A673 (cell line): Measurements from ENCODE around the gene RNF10. TPM values are rescaled to one million over a fixed set of nuclear protein-coding genes. Genes with fewer than 3 reads are reported as not detected.

Experiments used
- BruUV-seq: library from RNA; stranded (reverse); fragments of 400-500 nt; replicated peaks from 2 replicates; lab custom pipeline; 2021; lab: Mats Ljungman, UMichigan
- CTCF ChIA-PET: fragments of 300-600 bp; sonication (Branson Sonifier 250); formaldehyde crosslinking; loops from one replicate; lab custom pipeline; 2022; ENCODE audit warnings: antibody characterized with exemption; lab: Charles Lee
- POLR2A ChIA-PET: fragments of 300-600 bp; sonication (Branson Sonifier 250); formaldehyde crosslinking; loops from one replicate; lab custom pipeline; 2022; ENCODE audit warnings: antibody characterized with exemption; ENCODE audit not compliant: low non-redundant PET; lab: Charles Lee
- DNase-seq: peaks from one replicate; pipeline ENCODE4 v3.0.0-alpha.2; 2015; ENCODE audit warnings: low spot score
- H3K27ac ChIP-seq: fragments of 200-600 bp; sonication (generic); 2 replicates; pipeline ENCODE4 v1.5.1; 2016; ENCODE audit warnings: mixed run types, low read depth, mild to moderate bottlenecking, mixed read lengths, antibody characterized with exemption, low read length; ENCODE audit not compliant: poor library complexity, severe bottlenecking
- H3K27me3 ChIP-seq: fragments of 200-600 bp; sonication (generic); replicated peaks from 2 replicates; pipeline ENCODE4 v1.6.1; 2017; ENCODE audit warnings: mixed run types, low read depth, mild to moderate bottlenecking, mixed read lengths, antibody characterized with exemption, low read length; ENCODE audit not compliant: insufficient read depth, poor library complexity
- H3K36me3 ChIP-seq: fragments of 200-600 bp; sonication (generic); 2 replicates; pipeline ENCODE4 v1.6.1; 2016; ENCODE audit warnings: mixed run types, mild to moderate bottlenecking, mixed read lengths, antibody characterized with exemption, low read length; ENCODE audit not compliant: insufficient read depth, poor library complexity, severe bottlenecking
- H3K4me1 ChIP-seq: fragments of 200-600 bp; sonication (generic); 2 replicates; pipeline ENCODE4 v1.6.1; 2017; ENCODE audit warnings: mixed run types, mild to moderate bottlenecking, mixed read lengths, antibody characterized with exemption, low read length; ENCODE audit not compliant: insufficient read depth, poor library complexity, severe bottlenecking
- H3K4me3 ChIP-seq: fragments of 200-600 bp; sonication (generic); 2 replicates; pipeline ENCODE4 v1.5.1; 2016; ENCODE audit warnings: low read depth, mixed run types, mild to moderate bottlenecking, mixed read lengths, low read length; ENCODE audit not compliant: poor library complexity, severe bottlenecking
- H3K9me3 ChIP-seq: fragments of 200-600 bp; sonication (generic); 2 replicates; pipeline ENCODE4 v1.6.1; 2016; ENCODE audit warnings: mixed run types, low read depth, mild to moderate bottlenecking, mixed read lengths, antibody characterized with exemption, low read length; ENCODE audit not compliant: poor library complexity, severe bottlenecking
- CTCF ChIP-seq: fragments of 300-800, 200-600 bp; sonication (generic); conservative IDR thresholded peaks from 2 replicates; pipeline ENCODE4 v1.5.1; 2017; ENCODE audit warnings: low read depth, mild to moderate bottlenecking, antibody characterized with exemption, low read length, moderate library complexity, mixed read lengths
- EZH2 ChIP-seq: fragments of 200-600 bp; sonication (generic); IDR thresholded peaks from 2 replicates; pipeline ENCODE4 v1.6.1; 2017; ENCODE audit warnings: borderline replicate concordance, low read depth, mild to moderate bottlenecking, mixed read lengths, antibody characterized with exemption, low read length; ENCODE audit not compliant: poor library complexity, severe bottlenecking
- intact Hi-C: fragments of 100-400 bp; cut with micrococcal nuclease; formaldehyde crosslinking; loops from one replicate; pipeline ENCODE4 v1.10.0; 2022; ENCODE audit not compliant: unreplicated experiment
- total RNA-seq: library from RNA; stranded (reverse); gene quantifications from 2 replicates; pipeline ENCODE4 v1.2.3, GENCODE V29; 2021

Gene RNF10
- total RNA-seq, 1 experiment from 2014 or later = 240 TPM

GRCh38 chr12:120542166-120542565 is 8.0 kb downstream of the RNF10 start:
- H3K36me3 ChIP-seq = peaks cover 30% of the 10 kb centered on the region
- H3K27me3 ChIP-seq = no peaks in the 10 kb centered on the region
- H3K4me1 ChIP-seq = peaks cover 28% of the 10 kb centered on the region
- no peak for DNase-seq
- ChIA-PET POLR2A (no interaction called here), CTCF (no interaction called here)
- no peak overlapping the region for H3K4me3 ChIP-seq
- no peak overlapping the region for H3K27ac ChIP-seq
- intact Hi-C loops = no loop called here
- BruUV-seq = no TSS peak
- no peaks in the 10 kb centered on the region for H3K9me3 ChIP-seq
- TF ChIP-seq CTCF = no peak
- no peak for TF ChIP-seq EZH2

GRCh38 chr12:120544691-120545090 is 10.5 kb downstream of the RNF10 start:
- no peak overlapping the region for H3K4me3 ChIP-seq
- intact Hi-C loops = no loop called here
- no peak overlapping the region for H3K27ac ChIP-seq
- peaks cover 6% of the 10 kb centered on the region for H3K4me1 ChIP-seq
- ChIA-PET CTCF (no interaction called here), POLR2A (no interaction called here)
- no peaks in the 10 kb centered on the region for H3K9me3 ChIP-seq
- DNase-seq = no peak
- no peak for TF ChIP-seq EZH2
- TF ChIP-seq CTCF = no peak
- no peaks in the 10 kb centered on the region for H3K27me3 ChIP-seq
- peaks cover 51% of the 10 kb centered on the region for H3K36me3 ChIP-seq
- BruUV-seq = no TSS peak

- Histone ChIP-seq H3K9me3 (no peaks in the 10 kb centered on the region), H3K27me3 (no peaks in the 10 kb centered on the region), H3K36me3 (peaks cover 57% of the 10 kb centered on the region), H3K27ac (no peak overlapping the region), H3K4me1 (no peaks in the 10 kb centered on the region), H3K4me3 (no peak overlapping the region)
- no peak for DNase-seq
- intact Hi-C loops = no loop called here
- TF ChIP-seq CTCF (no peak), EZH2 (no peak)
- BruUV-seq = no TSS peak
- CTCF ChIA-PET = no interaction called here
- POLR2A ChIA-PET = interaction anchor here (0.7 kb wide), 1 partner anchor 89 kb away, joined by 4 read pairs; no protein-coding TSS in a partner anchor
These were observed 11.9 kb downstream of the RNF10 start for GRCh38 chr12:120546050-120546386.
